HCT116 (cell line): ENCODE data around the gene TAAR6. TPM values are rescaled to one million over a fixed set of nuclear protein-coding genes. Genes with fewer than 3 reads are reported as not detected.

ENCODE experiments used
- ATAC-seq: fragments of 200-7000 bp; cut with Tn5 transposase; 2 replicates; pipeline ENCODE4 v1.9.1; 2020; ENCODE audit warnings: mild to moderate bottlenecking, moderate library complexity
- Bru-seq: library from RNA; stranded (reverse); fragments of 400-500 nt; gene quantifications from one replicate; lab custom pipeline; 2021; lab: Mats Ljungman, UMichigan
- BruChase-seq, 2 experiments: library from RNA; stranded (reverse); fragments of 400-500 nt; gene quantifications; one replicate each; lab custom pipeline; 2021; lab: Mats Ljungman, UMichigan
- BruUV-seq: library from RNA; stranded (reverse); fragments of 400-500 nt; replicated peaks from 2 replicates; lab custom pipeline; 2021; lab: Mats Ljungman, UMichigan
- CTCF ChIA-PET: fragments of 300-600 bp; sonication (Branson Sonifier 250); formaldehyde crosslinking; loops from one replicate; lab custom pipeline; 2021; ENCODE audit warnings: antibody characterized with exemption; lab: Charles Lee
- POLR2A ChIA-PET: fragments of 300-600, 350-600 bp; sonication (Branson Sonifier 250); formaldehyde crosslinking; loops from one replicate; lab custom pipeline; 2021; ENCODE audit warnings: antibody characterized with exemption; lab: Charles Lee
- RAD21 ChIA-PET, 2 experiments: fragments of 300-600 bp; sonication (Branson Sonifier 250); formaldehyde crosslinking; loops; one replicate each; lab custom pipeline; 2023; ENCODE audit warnings: low total read pairs in 2 of 2; ENCODE audit not compliant: uncharacterized antibody in 2 of 2, unreplicated experiment in 2 of 2, low non-redundant PET in 1 of 2; lab: Charles Lee
- DNase-seq: peaks from one replicate; pipeline ENCODE4 v3.0.0-alpha.2; 2010; ENCODE audit warnings: low read depth, low spot score
- H2AFZ ChIP-seq: fragments of 200-600 bp; shearing (Covaris generic), sonication (generic); 2 replicates; pipeline ENCODE4 v1.6.1; 2017; ENCODE audit warnings: low read depth, mixed run types, mixed read lengths, antibody characterized with exemption, low read length; ENCODE audit not compliant: poor library complexity, severe bottlenecking
- H3K27ac ChIP-seq: 2 replicates; pipeline ENCODE4 v1.5.1; 2012; ENCODE audit warnings: low read depth, low read length
- H3K27me3 ChIP-seq: fragments of 200-600 bp; sonication (generic); 2 replicates; pipeline ENCODE4 v1.6.1; 2016; ENCODE audit warnings: mixed run types, low read length, mixed read lengths; ENCODE audit not compliant: insufficient read depth
- H3K36me3 ChIP-seq, 2 experiments: fragments of 200-500 bp in 1 of 2; fragments of 200-600 bp in 1 of 2; sonication (Bioruptor generic) in 1 of 2; sonication (generic) in 1 of 2; 2 replicates each; pipeline versions ENCODE4 v1.5.1 to v1.6.1; 2014 to 2016; ENCODE audit warnings: low read length in 2 of 2, inconsistent platforms in 1 of 2, mixed read lengths in 1 of 2, mixed run types in 1 of 2; ENCODE audit not compliant: insufficient read depth in 2 of 2, control insufficient read depth in 1 of 2
- H3K4me1 ChIP-seq, 2 experiments: fragments of 200-600 bp in 1 of 2; sonication (generic) in 1 of 2; 2 replicates each; pipeline versions ENCODE4 v1.5.1 to v1.6.1; 2012 to 2017; ENCODE audit warnings: low read length in 2 of 2, inconsistent platforms in 1 of 2, mild to moderate bottlenecking in 1 of 2, mixed read lengths in 1 of 2, mixed run types in 1 of 2, moderate library complexity in 1 of 2; ENCODE audit not compliant: insufficient read depth in 2 of 2, control insufficient read depth in 1 of 2
- H3K4me2 ChIP-seq: fragments of 200-600 bp; sonication (generic); 2 replicates; pipeline ENCODE4 v1.6.1; 2017; ENCODE audit warnings: mixed run types, low read length, mixed read lengths
- H3K4me3 ChIP-seq, 2 experiments: fragments of 200-600 bp in 1 of 2; sonication (generic) in 1 of 2; replicated peaks in 1 of 2; 2 replicates each; pipeline ENCODE4 v1.5.1; 2011 to 2016; ENCODE audit warnings: low read length in 2 of 2, control low read depth in 1 of 2, low read depth in 1 of 2, mild to moderate bottlenecking in 1 of 2, mixed read lengths in 1 of 2, mixed run types in 1 of 2
- H3K79me2 ChIP-seq: fragments of 200-600 bp; sonication (generic); 2 replicates; pipeline ENCODE4 v1.6.1; 2017; ENCODE audit warnings: mild to moderate bottlenecking, mixed run types, low read length, moderate library complexity, mixed read lengths; ENCODE audit not compliant: insufficient read depth
- H3K9ac ChIP-seq: fragments of 200-600 bp; sonication (generic); 2 replicates; pipeline ENCODE4 v1.6.1; 2016; ENCODE audit warnings: low read length, mixed read lengths
- H3K9me2 ChIP-seq: fragments of 200-600 bp; sonication (generic), shearing (Covaris generic); 2 replicates; pipeline ENCODE4 v1.6.1; 2017; ENCODE audit warnings: mixed run types, mild to moderate bottlenecking, moderate library complexity; ENCODE audit not compliant: insufficient read depth
- H3K9me3 ChIP-seq, 2 experiments: fragments of 200-500 bp in 1 of 2; fragments of 200-600 bp in 1 of 2; sonication (Bioruptor generic) in 1 of 2; sonication (generic) in 1 of 2; 2 replicates each; pipeline ENCODE4 v1.6.1; 2014 to 2017; ENCODE audit warnings: low read length in 2 of 2, mixed read lengths in 2 of 2, inconsistent platforms in 1 of 2, low read depth in 1 of 2, mild to moderate bottlenecking in 1 of 2, mixed run types in 1 of 2, moderate library complexity in 1 of 2; ENCODE audit not compliant: control insufficient read depth in 1 of 2, insufficient read depth in 1 of 2
- H4K20me1 ChIP-seq: fragments of 200-600 bp; sonication (generic), shearing (Covaris generic); 2 replicates; pipeline ENCODE4 v1.6.1; 2017; ENCODE audit warnings: mixed run types, mild to moderate bottlenecking, moderate library complexity; ENCODE audit not compliant: insufficient read depth
- CBX3 ChIP-seq: IDR thresholded peaks from 2 replicates; pipeline ENCODE4 v1.6.1; 2012; ENCODE audit warnings: low read depth
- CEBPB ChIP-seq: IDR thresholded peaks from 2 replicates; pipeline ENCODE4 v1.6.1; 2012; ENCODE audit warnings: low read depth
- EGR1 ChIP-seq: IDR thresholded peaks from 2 replicates; pipeline ENCODE4 v1.6.1; 2012; ENCODE audit warnings: low read depth
- EZH2 ChIP-seq: fragments of 200-600 bp; sonication (generic); IDR thresholded peaks from 2 replicates; pipeline ENCODE4 v1.6.1; 2017; ENCODE audit warnings: antibody characterized with exemption, mixed run types
- EZH2phosphoT487 ChIP-seq: fragments of 200-600 bp; IDR thresholded peaks from 2 replicates; pipeline ENCODE4 v1.6.1; 2018; ENCODE audit warnings: antibody characterized with exemption, borderline replicate concordance
- FOSL1 ChIP-seq: IDR thresholded peaks from 2 replicates; pipeline ENCODE4 v1.6.1; 2012; ENCODE audit warnings: low read depth
- JUND ChIP-seq: IDR thresholded peaks from 2 replicates; pipeline ENCODE4 v1.6.1; 2012
- MAX ChIP-seq: IDR thresholded peaks from 2 replicates; pipeline ENCODE4 v1.6.1; 2012
- POLR2A ChIP-seq: IDR thresholded peaks from 2 replicates; pipeline ENCODE4 v1.7.0; 2011; ENCODE audit warnings: borderline replicate concordance; ENCODE audit not compliant: insufficient read depth, insufficient read length; ENCODE audit errors: extremely low read depth
- SIN3A ChIP-seq: IDR thresholded peaks from 2 replicates; pipeline ENCODE4 v1.6.1; 2012; ENCODE audit warnings: low read depth
- SRF ChIP-seq: IDR thresholded peaks from 2 replicates; pipeline ENCODE4 v1.6.1; 2012; ENCODE audit warnings: low read depth
- TCF7L2 ChIP-seq: IDR thresholded peaks from 2 replicates; pipeline ENCODE4 v1.7.0; 2011; ENCODE audit warnings: borderline replicate concordance, inconsistent platforms; ENCODE audit not compliant: insufficient read depth, insufficient read length; ENCODE audit errors: extremely low read depth
- YY1 ChIP-seq: IDR thresholded peaks from 2 replicates; pipeline ENCODE4 v1.6.1; 2011; ENCODE audit warnings: low read length, low read depth, moderate library complexity, mild to moderate bottlenecking; ENCODE audit not compliant: insufficient replicate concordance; ENCODE audit errors: extremely low read depth
- ZFX ChIP-seq: fragments of 450-650 bp; IDR thresholded peaks from 2 replicates; pipeline ENCODE4 v1.6.1; 2017
- intact Hi-C: fragments of 100-400 bp; cut with micrococcal nuclease; formaldehyde crosslinking; loops from 2 replicates; pipeline ENCODE4 v1.10.0; 2022
- long read RNA-seq: library from polyadenylated mRNA; unstranded; transcript quantifications from one replicate; pipeline ENCODE4 v2.0.0, GENCODE V29; 2021; ENCODE audit not compliant: unreplicated experiment
- polyA plus RNA-seq: library from polyadenylated mRNA; unstranded; fragments of >200 nt; gene quantifications from 2 replicates; pipeline ENCODE4 v1.2.1, GENCODE V29; 2012; ENCODE audit warnings: missing spikeins
- total RNA-seq: library from RNA; stranded (reverse); gene quantifications from one replicate; pipeline ENCODE4 v1.2.1, GENCODE V29; 2021; ENCODE audit not compliant: unreplicated experiment
- TF ChIP-seq, protein P1 (sequence below): IDR thresholded peaks from 2 replicates; pipeline ENCODE4 v1.6.1; 2012
- TF ChIP-seq, protein P2 (sequence below): IDR thresholded peaks from 2 replicates; pipeline ENCODE4 v1.6.1; 2012; ENCODE audit warnings: low read depth

The TAAR6 gene, protein sequence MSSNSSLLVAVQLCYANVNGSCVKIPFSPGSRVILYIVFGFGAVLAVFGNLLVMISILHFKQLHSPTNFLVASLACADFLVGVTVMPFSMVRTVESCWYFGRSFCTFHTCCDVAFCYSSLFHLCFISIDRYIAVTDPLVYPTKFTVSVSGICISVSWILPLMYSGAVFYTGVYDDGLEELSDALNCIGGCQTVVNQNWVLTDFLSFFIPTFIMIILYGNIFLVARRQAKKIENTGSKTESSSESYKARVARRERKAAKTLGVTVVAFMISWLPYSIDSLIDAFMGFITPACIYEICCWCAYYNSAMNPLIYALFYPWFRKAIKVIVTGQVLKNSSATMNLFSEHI
- total RNA-seq (not detected), Bru-seq, nascent RNA (not detected), BruChase-seq, experiment 1, labeled RNA remaining after a 6-hour chase (not detected), BruChase-seq, experiment 2, labeled RNA remaining after a 2-hour chase (not detected)
- polyA plus RNA-seq = not detected in 2 replicates
- long read RNA-seq = 0 reads

- ChIA-PET RAD21 (no interaction called here), POLR2A (no interaction called here), CTCF (no interaction called here)
- no peak within 1 kb of the TSS for H3K4me3 ChIP-seq
- no peaks in the 10 kb centered on the region for H3K27me3 ChIP-seq
- H2AFZ ChIP-seq = no peak within 1 kb of the TSS
- ATAC-seq (no peak), DNase-seq (no peak)
- H4K20me1 ChIP-seq = no peaks in the 10 kb centered on the region
- H3K9ac ChIP-seq = no peak within 1 kb of the TSS
- no peaks in the 10 kb centered on the region for H3K9me3 ChIP-seq
- H3K9me2 ChIP-seq = no peaks in the 10 kb centered on the region
- H3K27ac ChIP-seq = no peak within 1 kb of the TSS
- H3K4me1 ChIP-seq = no peaks in the 10 kb centered on the region
- BruUV-seq = no TSS peak
- no peak within 1 kb of the TSS for H3K4me2 ChIP-seq
- no peaks in the 10 kb centered on the region for H3K36me3 ChIP-seq
- TF ChIP-seq SIN3A (no peak), EGR1 (no peak), TCF7L2 (no peak), FOSL1 (no peak)
- intact Hi-C loops = no loop called here
- no peaks in the 10 kb centered on the region for H3K79me2 ChIP-seq
These were observed at the start of gene TAAR6 for GRCh38 chr6:132570221-132570777. Gene TAAR6, plus strand, starts transcription at chr6:132570322. Its CDS starts 0 bp downstream, at chr6:132570322.

- RAD21 ChIA-PET = no interaction called here
- peaks cover 0 to under 1% of the 10 kb centered on the region in 2 experiments; a peak in 2 of 4 replicates for H3K4me1 ChIP-seq
- H3K9me2 ChIP-seq = no peaks in the 10 kb centered on the region
- POLR2A ChIA-PET = no interaction called here
- ATAC-seq (no peak), DNase-seq (no peak)
- CTCF ChIA-PET = no interaction called here
- H3K9me3 ChIP-seq = no peaks in the 10 kb centered on the region
- H3K79me2 ChIP-seq = no peaks in the 10 kb centered on the region
- intact Hi-C loops = no loop called here
- H4K20me1 ChIP-seq = no peaks in the 10 kb centered on the region
- no peak overlapping the region for H2AFZ ChIP-seq
- H3K36me3 ChIP-seq = no peaks in the 10 kb centered on the region
- no TSS peak for BruUV-seq
- peaks cover 4% of the 10 kb centered on the region; the same call in 1 of the 2 replicates for H3K27me3 ChIP-seq
- no peak overlapping the region for H3K4me3 ChIP-seq
- no peak overlapping the region for H3K4me2 ChIP-seq
- TF ChIP-seq EGR1 = no peak
- TF ChIP-seq, protein P1, sequence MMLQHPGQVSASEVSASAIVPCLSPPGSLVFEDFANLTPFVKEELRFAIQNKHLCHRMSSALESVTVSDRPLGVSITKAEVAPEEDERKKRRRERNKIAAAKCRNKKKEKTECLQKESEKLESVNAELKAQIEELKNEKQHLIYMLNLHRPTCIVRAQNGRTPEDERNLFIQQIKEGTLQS = no peak
- no peak for TF ChIP-seq CBX3
- TF ChIP-seq ZFX = no peak
- no peak for TF ChIP-seq JUND
- TF ChIP-seq SRF = no peak
- no peak for TF ChIP-seq YY1
- no peak for TF ChIP-seq MAX
- TF ChIP-seq EZH2phosphoT487 = no peak
- TF ChIP-seq POLR2A = no peak
- no peak for TF ChIP-seq EZH2
- TF ChIP-seq, protein P2, sequence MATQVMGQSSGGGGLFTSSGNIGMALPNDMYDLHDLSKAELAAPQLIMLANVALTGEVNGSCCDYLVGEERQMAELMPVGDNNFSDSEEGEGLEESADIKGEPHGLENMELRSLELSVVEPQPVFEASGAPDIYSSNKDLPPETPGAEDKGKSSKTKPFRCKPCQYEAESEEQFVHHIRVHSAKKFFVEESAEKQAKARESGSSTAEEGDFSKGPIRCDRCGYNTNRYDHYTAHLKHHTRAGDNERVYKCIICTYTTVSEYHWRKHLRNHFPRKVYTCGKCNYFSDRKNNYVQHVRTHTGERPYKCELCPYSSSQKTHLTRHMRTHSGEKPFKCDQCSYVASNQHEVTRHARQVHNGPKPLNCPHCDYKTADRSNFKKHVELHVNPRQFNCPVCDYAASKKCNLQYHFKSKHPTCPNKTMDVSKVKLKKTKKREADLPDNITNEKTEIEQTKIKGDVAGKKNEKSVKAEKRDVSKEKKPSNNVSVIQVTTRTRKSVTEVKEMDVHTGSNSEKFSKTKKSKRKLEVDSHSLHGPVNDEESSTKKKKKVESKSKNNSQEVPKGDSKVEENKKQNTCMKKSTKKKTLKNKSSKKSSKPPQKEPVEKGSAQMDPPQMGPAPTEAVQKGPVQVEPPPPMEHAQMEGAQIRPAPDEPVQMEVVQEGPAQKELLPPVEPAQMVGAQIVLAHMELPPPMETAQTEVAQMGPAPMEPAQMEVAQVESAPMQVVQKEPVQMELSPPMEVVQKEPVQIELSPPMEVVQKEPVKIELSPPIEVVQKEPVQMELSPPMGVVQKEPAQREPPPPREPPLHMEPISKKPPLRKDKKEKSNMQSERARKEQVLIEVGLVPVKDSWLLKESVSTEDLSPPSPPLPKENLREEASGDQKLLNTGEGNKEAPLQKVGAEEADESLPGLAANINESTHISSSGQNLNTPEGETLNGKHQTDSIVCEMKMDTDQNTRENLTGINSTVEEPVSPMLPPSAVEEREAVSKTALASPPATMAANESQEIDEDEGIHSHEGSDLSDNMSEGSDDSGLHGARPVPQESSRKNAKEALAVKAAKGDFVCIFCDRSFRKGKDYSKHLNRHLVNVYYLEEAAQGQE = no peak
- TF ChIP-seq CEBPB = no peak
- no peak for TF ChIP-seq TCF7L2
- H3K27ac ChIP-seq = no peak overlapping the region
- H3K9ac ChIP-seq = no peak overlapping the region
These were observed 49.2 kb upstream of the TAAR6 start for GRCh38 chr6:132520953-132521352.
